BE2C (cell line): Measurements from ENCODE around the gene NPSR1.

Experiments used
- DNase-seq: peaks from one replicate; pipeline ENCODE4 v3.0.0-alpha.2; 2020
- H3K27me3 ChIP-seq: fragments of 250-450 bp; sonication (Bioruptor Pico); 2 replicates; pipeline ENCODE4 v1.5.1; 2020; ENCODE audit warnings: mild to moderate bottlenecking
- H3K36me3 ChIP-seq: fragments of 250-450 bp; sonication (Bioruptor Pico); 2 replicates; pipeline ENCODE4 v1.5.1; 2020; ENCODE audit warnings: mild to moderate bottlenecking
- H3K4me1 ChIP-seq: fragments of 250-450 bp; sonication (Bioruptor Pico); 2 replicates; pipeline ENCODE4 v1.5.1; 2020
- H3K4me3 ChIP-seq: 2 replicates; pipeline ENCODE4 v1.5.1; 2011; ENCODE audit warnings: low read depth, low read length
- H3K9me3 ChIP-seq: fragments of 250-450 bp; sonication (Bioruptor Pico); 2 replicates; pipeline ENCODE4 v1.5.1; 2020
- CTCF ChIP-seq: IDR thresholded peaks from 2 replicates; pipeline ENCODE4 v1.5.1; 2012; ENCODE audit warnings: mild to moderate bottlenecking, low read depth, low read length

Gene NPSR1

GRCh38 chr7:34889951-34890350, 231.9 kb downstream of the NPSR1 start:
- TF ChIP-seq CTCF, result no peak
- no peaks in the 10 kb centered on the region for H3K9me3 ChIP-seq
- no peaks in the 10 kb centered on the region for H3K4me1 ChIP-seq

GRCh38 chr7:34895202-34895601, 237.2 kb downstream of the NPSR1 start:
- DNase-seq, result no peak
- no peak overlapping the region for H3K4me3 ChIP-seq
- H3K9me3 ChIP-seq, result no peaks in the 10 kb centered on the region
- H3K36me3 ChIP-seq, result no peaks in the 10 kb centered on the region
- peaks cover 6% of the 10 kb centered on the region; the same call in 1 of the 2 replicates for H3K27me3 ChIP-seq
- TF ChIP-seq CTCF, result no peak
- H3K4me1 ChIP-seq, result no peaks in the 10 kb centered on the region

More at GRCh38 chr7:34889951-34890350, 231.9 kb downstream of the NPSR1 start:
- Histone ChIP-seq H3K36me3 (no peaks in the 10 kb centered on the region), H3K4me3 (no peak overlapping the region), H3K27me3 (peaks cover 6% of the 10 kb centered on the region; the same call in 1 of the 2 replicates)
- DNase-seq, result no peak
